GM18502 (cell line): ENCODE results near the gene NHSL2.

Experiments used
- ATAC-seq: cut with Tn5 transposase; IDR thresholded peaks from one replicate; pipeline ENCODE4 v1.9.1; 2021; ENCODE audit warnings: mild to moderate bottlenecking; ENCODE audit not compliant: unreplicated experiment, poor library complexity

The NHSL2 gene

DNA sequence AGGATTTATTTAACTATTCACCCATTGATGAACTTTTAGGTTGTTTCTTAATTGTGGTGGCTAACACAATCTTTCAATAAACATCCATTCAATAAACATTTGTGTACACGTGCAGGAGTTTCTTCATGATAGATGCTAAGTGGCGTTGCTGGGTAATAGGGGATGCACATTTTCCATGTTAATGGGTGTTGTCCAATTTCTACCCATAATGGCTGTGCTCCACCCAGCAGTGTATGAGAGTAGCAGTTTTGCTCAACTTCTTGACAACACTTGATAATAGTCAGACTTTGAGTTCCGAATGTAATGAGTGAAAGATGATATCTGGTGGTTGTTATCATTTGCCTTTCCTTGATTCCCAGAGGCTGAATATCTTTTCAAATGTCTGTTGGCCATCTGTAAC is 104.7 kb downstream of the NHSL2 start:
- no peak for ATAC-seq

DNA sequence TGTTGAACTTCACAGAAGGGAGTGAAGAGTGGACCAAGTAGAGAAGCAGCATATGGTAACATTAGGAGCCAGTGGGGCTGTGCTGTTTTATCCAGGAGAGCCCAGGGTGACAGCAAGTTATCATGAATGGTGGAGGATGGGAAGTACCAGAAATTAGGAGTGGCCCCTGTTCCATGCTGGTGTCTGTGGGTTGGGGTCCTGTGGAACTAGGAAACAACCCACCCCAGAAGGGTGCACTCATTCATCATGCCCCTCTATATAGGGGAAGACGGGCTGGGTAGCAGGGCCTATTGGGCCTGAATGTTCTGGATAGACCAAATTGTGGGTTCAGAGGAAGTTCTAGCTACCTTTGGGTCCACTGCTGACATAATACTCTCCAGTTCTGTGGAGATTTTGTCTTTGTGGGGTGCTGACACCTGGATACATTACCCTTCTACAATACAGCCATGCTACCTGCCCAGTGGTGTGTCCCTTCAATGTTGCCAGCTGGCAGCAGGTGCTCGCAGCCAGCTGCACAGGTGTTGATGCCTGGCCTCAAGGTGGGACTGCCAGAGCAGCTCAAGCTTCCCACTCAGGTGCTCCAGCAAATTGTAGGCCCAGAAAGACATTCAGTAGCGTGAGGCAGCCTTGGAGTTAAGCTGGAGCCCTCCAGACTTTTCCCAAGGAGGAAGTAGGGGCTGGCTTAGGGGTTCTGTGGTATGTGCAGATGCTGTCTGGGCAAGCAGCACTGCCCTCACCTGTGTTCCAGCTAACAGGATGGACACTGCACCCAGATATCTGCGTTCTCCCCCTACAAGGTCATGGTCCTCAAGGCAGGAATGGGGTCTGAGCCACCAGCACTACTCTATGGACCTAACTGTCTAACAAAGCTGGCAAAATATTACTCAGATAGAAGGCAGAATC is 106.5 kb downstream of the NHSL2 start:
- ATAC-seq = no peak

DNA sequence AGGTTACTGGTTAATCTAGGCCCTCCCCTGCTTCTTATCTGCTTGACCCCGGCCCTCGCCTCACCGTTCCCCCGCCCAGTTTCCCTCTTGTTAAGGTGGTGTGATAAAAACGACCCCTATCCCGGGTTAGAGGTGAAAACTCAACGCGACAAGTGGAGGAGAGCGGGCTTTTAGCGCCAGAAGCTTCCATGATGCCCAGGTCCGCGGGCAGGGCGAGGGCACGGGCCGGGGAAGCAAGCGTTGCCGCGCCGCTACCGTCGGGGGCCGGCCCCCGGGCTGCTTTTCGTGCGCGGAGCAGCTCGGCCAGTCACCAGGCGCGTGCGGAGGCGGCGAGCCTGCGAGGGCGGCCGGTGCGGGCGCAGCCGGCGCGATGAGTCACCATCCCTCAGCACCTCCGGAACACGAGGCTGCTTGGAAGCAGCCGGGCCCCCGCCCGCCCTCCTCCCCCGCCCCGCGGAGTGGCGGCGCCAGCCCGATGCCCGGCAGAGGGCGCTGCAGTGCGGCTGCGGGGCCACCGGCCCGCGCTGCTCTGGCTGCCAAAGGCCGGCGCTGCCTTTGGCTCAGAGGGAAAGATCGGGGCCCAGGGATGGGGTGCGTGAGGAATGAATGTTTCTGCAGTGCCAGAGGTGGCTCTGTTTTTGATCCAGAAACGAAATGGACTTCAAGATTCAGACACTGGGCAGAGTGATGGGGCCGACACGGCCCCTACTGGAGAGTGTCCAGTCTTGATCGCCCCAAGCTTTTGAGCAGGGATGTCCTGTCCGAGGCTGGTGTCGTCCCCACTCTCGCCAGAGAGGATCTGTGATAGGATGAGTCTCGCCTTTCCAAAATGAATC is 107.8 kb downstream of the NHSL2 start:
- peak; percentile 73 for ATAC-seq

DNA sequence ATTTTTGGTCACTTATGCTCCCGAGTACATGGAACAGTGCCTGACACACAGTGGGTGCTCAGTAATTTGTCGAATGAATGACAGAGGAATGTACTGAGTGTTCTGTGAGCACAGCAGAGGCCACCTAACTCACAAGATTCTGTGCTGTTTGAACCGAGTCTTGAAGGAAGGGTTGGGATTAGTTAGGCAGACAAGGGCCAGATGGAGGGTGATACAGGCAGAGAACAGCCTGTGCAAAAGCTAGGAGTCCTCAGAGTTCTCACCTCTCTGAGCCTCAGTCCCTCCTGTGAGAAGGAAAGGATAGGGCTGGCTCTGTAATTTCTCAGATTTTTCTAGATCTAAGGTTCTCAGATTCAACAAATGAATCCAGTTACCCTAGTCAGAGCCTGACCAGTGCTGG is 108.8 kb downstream of the NHSL2 start:
- ATAC-seq = no peak

DNA sequence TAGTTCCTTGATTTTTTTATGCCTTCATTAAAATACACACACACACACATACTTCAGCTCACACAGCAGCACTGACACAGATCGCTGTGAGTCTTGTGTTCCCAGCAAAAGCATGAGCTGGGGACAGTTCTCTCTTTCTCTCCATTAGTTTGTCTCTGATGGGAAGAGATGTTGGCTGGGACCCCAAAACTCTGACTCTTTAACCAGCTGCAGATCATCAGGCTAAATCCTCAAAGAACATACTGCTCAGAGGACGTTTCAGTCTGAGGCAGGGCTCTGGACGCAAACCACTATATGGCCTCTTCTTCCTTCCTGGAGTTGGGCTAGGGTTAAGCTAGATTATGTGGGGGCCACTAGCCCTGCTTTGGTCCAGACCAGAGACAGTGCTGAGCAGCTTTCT is 109.6 kb downstream of the NHSL2 start:
- no peak for ATAC-seq

DNA sequence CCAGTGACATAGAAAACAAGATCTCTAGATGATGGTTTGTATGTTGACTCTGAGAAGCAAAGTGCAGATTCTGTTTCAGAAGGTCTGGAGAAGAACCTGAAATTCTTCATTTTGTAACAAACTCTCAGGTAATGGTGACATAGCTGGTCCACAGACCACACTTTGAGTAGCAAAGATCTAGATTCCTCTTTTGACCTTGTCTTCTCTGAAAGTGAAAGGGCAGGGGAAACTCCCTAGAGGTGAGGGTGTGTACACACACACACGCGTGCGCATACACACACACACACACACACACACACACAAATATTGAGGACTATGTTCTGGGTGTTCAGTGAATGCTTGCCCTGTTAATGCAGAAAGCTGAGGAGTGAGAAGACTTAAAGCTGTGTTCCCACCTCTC is 110.1 kb downstream of the NHSL2 start:
- ATAC-seq = peak; percentile 63

DNA sequence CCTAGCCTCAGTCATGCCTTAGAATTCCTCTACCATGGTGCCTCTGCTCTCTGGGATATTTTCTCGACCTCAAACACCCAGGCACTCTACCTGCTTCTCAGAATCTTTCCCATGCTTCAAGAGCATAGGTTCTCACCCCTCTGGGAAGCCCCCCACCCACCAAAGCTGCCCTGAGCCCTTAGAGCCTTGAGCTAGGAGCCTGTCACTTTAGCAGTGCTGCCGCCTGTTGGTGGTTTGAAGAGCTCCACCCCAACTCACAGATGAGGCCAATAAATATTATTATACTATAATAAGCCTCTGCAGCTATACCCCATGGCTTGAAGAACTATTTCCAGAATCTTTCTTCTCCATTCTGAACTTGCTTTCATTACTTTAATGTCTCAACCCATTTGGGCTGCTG is 111.3 kb downstream of the NHSL2 start:
- no peak for ATAC-seq

DNA sequence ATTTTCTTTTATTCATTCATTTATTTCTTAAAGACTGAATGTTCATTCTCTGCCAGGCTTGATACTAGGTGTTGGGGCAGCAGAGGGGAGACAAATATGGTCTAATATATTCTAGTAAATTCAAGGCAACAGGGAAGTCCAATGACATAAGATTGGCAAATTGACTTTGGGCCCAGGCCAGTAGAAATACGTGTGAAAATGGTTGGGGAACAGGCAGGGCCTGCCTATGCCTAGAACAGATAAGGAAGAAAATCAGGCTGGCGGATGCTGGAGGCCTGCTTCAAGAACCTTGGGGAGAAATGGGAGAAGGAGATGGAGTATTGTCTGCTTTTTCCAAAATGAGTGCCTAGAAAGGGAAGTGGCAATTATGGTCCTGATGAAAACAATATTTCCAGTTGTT is 112.4 kb downstream of the NHSL2 start:
- ATAC-seq = no peak

DNA sequence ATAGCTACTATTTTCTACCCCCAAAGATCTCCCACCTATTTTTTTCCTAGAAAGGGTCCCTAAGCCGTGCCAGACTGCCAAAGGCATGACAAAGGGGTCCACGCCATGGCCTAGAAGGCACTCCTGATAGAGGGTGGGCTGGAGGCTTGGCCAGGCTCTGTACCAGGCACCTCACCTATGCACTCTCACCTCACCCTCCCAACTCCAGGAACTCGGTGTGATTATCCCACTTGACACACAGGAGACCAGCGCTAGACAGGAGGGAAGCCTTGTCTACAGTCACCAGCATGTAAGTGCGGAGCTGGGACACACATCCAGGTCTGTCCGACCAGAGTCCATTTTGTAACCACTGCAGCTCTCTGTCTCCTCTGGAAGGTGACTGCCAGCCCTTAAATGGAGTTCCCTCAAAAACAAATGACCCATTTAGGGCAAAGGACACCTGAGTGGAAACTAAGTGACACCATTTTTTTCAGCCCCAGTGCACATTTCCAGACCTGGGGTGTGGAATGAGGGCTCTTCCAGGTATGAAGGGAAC is 114.7 kb downstream of the NHSL2 start:
- ATAC-seq = no peak

DNA sequence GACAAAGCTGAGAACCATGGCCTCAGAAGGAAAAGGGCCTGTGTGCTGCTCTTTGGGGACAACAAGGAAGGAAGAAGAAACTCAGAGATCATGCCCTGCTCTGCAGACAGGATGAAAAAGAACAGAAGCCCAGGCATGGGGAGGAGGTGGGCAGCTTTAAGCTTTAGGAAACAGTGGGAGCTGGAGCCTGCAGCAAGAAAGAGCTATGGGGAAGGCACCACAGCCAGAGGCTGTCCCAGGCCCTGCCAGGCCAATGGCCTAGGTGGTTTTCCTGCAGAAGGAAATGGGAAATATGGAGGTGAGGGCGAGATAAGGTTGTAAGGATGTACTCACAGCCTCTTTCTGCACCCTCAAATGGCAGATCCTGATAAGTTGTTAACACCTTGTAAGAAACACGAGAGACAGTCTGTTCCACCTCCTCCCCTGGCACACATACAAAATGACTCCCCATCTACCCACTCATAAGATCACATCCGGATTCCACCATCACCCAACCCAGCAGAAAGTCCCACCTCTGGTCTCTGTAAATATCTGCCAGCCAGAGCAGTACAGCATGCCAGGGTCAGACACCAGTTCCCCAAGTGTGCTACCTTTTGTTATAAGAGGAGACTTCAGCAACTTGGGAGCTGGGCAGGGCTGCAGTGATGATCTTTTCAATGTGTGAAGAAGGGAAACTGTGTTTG is 115.8 kb downstream of the NHSL2 start:
- peak; percentile 48 for ATAC-seq

DNA sequence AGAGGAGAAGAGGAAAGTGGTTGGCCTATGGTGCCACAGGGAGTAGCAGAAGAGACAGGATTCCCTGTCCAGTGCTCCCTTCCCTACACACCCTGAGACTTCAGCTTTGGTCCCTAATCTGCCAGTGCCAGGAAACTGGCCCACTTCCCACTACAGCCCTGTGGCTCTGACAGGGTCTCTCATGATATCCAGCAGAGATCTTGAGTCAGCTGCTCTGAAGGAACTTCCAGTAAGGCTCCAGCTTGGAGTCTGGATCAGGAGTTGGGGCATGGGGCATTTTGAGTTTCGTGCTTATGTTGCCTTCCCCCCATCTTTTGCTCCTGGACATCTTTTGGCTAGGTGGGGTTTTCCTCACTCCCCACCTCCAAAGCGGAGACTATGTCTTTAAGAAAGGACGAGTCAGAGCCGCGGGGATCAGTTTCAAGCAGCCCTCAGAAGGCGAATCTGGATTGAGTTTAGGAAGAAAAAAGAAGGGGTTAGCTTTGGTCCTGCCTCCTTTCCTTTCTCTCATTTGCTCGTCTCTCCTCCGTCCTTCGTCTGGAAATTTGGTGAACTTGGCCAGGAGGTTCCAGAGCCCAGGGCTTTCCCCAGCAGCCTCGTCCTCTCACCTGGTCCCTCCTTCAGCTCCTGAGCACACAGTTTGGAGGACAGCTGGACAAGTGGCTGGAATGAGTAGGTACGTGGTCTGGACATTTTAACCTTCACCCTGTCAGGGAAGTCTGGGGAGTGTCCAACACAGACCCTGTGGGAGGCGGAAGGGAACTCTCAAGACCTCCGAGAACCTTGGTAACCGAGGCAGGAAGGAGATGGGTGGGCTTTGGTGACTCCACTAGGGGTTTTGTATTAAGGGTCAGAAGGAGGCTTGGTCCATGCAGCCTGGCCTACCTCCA is 116.6 kb downstream of the NHSL2 start:
- ATAC-seq = no peak

DNA sequence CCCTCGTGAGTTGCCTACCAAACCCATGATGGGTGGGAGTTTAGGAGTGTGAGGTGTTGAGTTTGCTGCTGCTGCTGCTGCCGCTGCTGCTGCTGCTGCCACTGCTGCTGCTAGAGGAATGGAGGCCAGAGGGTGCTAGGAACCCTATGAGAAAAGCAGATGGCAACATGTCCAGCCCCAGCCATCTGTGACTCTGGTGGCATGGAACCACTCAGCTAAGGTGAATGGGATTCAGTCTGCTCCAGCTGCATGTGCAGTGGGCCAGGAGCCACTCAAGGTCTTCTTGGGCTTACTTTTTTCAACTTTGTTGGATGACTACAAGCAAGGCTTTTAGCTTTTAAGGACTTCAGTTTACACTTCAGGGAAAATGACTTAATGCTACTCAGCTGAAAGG is 117.3 kb downstream of the NHSL2 start:
- no peak for ATAC-seq

DNA sequence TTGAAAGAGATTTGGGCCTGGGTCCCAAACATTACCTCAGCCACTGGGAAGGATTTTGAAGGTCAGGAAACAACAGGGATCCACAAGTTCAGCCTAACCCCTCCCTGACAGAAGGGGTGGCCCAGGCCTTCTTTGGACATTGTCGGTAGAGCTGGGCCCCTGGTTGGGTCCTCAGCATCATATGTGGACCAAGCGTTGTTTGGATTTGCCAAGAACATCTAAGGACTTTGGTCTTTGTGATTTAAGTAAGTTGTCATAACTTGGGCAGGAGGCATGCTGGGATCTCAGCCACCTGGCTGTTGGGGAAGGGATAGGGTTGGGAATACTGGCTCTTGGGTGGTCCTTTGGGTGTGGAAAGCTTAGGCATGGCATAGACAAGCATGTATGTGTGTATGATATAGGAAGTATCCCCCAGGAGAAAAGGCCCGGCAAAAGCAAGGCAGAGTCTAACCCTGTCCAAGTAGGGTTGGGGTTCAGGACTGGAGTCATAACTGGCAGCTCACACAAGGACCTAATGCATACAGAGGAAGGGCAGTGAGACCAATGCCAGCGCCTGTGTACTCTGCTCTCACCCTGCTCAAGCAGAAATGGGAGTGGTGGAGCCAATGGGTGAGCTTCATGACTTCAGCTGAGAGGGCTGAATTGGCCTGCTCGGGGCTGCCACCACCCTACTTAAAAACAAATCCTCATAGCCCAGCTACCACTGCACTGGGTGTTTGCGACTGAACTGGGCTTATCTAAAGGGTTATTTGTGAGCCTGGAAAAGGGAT is 118.2 kb downstream of the NHSL2 start:
- no peak for ATAC-seq

DNA sequence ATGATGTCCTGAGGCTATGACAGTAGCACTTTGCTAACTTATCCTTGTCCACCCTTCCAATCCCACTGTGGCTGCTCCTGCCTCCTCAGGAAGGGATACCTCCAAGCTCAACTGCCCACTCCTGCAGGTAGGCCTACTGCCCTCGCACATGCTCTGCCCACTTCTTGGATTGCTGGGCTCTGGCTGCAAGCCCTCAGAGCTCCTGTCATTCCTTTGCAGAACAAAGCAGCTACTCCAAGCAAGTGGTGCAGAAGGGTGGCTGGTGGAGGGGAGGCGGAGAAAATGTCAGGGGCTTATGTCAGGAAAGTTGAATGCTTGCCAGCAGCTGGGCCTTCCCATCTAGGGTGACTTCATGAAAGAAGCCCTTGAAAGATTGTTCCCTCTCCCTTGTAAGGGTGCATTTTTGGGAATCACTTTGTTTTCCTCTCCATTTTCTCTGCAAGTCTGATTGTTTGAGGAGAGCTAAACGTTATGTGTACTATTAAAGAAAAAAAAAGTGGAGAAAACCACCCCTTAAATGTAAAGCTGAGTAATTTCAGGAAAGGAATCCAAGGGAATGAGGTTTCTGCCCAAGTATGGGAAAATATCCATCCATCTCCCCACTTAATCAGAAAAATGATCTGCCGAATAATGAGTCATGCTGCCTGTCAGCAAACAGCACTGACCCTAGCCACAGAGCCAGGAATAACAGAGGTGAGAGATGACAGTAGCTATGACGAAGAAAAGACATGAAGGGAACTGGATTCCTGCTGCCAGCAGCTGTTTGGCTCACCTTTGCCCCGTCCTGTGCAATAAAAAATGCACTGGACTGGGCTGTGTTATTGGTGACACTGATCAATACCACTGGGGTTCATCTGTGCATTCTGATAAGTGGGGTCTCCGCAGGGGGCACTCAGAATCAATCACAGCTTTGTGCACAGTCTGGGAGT is 119.1 kb downstream of the NHSL2 start:
- no peak for ATAC-seq

DNA sequence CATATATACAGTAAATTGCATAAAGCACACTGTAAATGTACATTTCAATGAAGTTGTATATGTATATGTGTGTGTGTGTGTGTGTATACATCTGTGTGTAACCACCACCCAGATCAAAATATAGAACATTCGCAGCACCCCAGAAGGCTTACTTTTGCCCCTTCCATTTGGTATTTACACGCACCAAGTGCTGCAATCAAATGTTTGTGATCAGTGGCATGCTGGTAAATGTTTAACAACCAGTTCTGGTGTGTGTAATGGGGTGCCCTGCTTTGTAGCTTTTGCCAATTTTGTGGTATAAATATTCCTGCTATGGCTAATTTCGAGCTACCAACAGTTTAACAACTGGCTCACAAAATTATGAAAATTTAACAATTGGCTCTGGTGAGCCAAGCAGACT is 119.8 kb downstream of the NHSL2 start:
- ATAC-seq = no peak

DNA sequence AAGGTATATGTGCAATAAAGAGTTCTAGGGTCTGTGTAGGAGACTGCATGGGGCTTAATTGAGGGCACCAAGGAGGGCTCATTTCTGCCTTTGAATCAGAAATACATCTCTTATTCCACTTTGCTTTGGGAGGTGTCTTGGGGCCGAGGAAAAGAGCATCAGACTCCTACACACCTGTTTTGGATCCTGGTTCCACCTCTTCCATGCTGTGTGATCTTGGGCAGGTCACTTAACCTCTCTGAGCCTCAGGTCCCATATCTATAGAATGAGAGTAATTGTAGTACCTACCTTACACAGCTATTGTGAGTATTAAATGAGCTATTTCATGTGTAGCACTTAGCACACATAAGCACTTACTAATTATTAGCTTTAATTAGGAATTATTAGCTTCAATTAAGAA is 120.5 kb downstream of the NHSL2 start:
- no peak for ATAC-seq

DNA sequence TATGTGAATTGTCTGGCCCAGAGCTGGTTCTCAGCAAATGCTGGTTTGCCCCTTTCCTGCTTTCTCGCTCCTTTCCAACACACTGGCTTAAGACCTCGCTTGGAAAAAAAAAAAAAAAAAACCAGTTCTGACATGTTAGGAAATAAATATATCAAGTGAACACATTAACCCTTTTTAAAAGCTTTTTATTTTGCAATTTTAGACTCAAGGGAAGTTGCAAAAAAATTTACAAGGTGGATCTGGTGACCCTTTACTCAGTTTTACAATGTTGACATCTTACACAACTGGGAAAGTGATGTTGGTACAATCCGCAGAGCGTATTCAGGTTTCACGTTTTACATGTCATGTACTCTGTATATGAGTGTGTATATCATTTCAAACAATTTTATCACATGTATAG is 121.0 kb downstream of the NHSL2 start:
- ATAC-seq = no peak

DNA sequence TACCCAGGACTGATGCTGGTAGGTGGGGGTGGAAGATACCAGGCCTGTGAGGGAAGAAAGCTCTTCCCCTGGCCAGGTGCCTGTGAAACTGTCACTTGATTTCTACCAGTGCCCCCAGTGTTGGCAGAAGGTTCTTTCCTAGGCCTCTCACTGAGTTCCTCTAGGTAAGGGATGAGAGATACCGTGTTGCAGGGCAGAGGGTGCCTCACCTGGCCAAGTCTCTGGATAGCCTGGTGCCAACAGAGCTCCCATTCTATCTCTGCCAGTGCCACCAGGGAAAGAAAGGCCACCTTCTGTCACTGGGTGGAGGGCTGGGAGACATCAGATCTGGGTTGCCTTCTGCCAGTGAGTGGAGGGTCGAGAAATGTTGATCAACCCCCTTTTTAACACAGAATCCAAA is 127.0 kb downstream of the NHSL2 start:
- no peak for ATAC-seq
